Gastroesophageal sphincter (tissue), 2 donors: ENCODE measurements around the gene CNNM2.

Experiments
- EP300 ChIP-seq: sonication (generic); formaldehyde crosslinking; IDR thresholded peaks from one replicate; pipeline ENCODE4 v1.6.1; 2017; ENCODE audit warnings: antibody characterized with exemption, mild to moderate bottlenecking
- POLR2A ChIP-seq, 2 donors: fragments of 450-650 bp; IDR thresholded peaks; one replicate each; pipeline ENCODE4 v1.6.1; 2017; ENCODE audit warnings: antibody characterized with exemption in 2 of 2, mild to moderate bottlenecking in 2 of 2, moderate library complexity in 1 of 2

- TF ChIP-seq EP300 (no peak), POLR2A (IDR thresholded peaks at IDR 0.05) (no peak)
These were observed 11.6 kb upstream of the CNNM2 start for GRCh38 chr10:102906507-102906906.
